Measurements from ENCODE around the gene RAF1.
"Not testable (repeated sequence)": the region's sequence is repeated elsewhere in the genome, so short reads cannot be mapped to it uniquely, and the experiment has no call there.

The RAF1 gene

GRCh38 chr3:12675115-12675810, 11.3 kb upstream of the RAF1 start:
- intact Hi-C loops (cut with DNase I; ENCODE audit: low total_unique reads), result no loop called here
- no peak overlapping the region for H3K27ac ChIP-seq
- no peaks in the 10 kb centered on the region for H3K9me3 ChIP-seq
- H3K36me3 ChIP-seq, result no peaks in the 10 kb centered on the region
- H3K4me1 ChIP-seq, result no peaks in the 10 kb centered on the region
- no peaks in the 10 kb centered on the region for H3K27me3 ChIP-seq
- no peak overlapping the region for H3K4me3 ChIP-seq
- DNase-seq, result no peak
- TF ChIP-seq CTCF (IDR thresholded peaks at IDR 0.05), result no peak

- H3K9me3 ChIP-seq; intact Hi-C loops (cut with DNase I; ENCODE audit: low total_unique reads); H3K4me3 ChIP-seq; H3K27ac ChIP-seq; H3K4me1 ChIP-seq; DNase-seq; H3K27me3 ChIP-seq; H3K36me3 ChIP-seq: not testable (repeated sequence)
These were observed 10.2 kb upstream of the RAF1 start for GRCh38 chr3:12673956-12674736.

- no peaks in the 10 kb centered on the region for H3K27me3 ChIP-seq
- H3K4me3 ChIP-seq, result no peak overlapping the region
- no peaks in the 10 kb centered on the region for H3K9me3 ChIP-seq
- TF ChIP-seq CTCF (IDR thresholded peaks at IDR 0.05), result no peak
- no peaks in the 10 kb centered on the region for H3K4me1 ChIP-seq
- intact Hi-C loops (cut with DNase I; ENCODE audit: low total_unique reads), result no loop called here
- no peak for DNase-seq
- no peak overlapping the region for H3K27ac ChIP-seq
- H3K36me3 ChIP-seq, result no peaks in the 10 kb centered on the region
These were observed 7.2 kb upstream of the RAF1 start for GRCh38 chr3:12671120-12671450.

- no peaks in the 10 kb centered on the region for H3K4me1 ChIP-seq
- H3K27me3 ChIP-seq, result no peaks in the 10 kb centered on the region
- H3K9me3 ChIP-seq, result no peaks in the 10 kb centered on the region
- H3K36me3 ChIP-seq, result no peaks in the 10 kb centered on the region
- H3K27ac ChIP-seq, result no peak overlapping the region
- peak in 1 of 2 donors; percentile 38 for DNase-seq
- intact Hi-C loops (cut with DNase I; ENCODE audit: low total_unique reads), result no loop called here
- H3K4me3 ChIP-seq, result no peak overlapping the region
- TF ChIP-seq CTCF (IDR thresholded peaks at IDR 0.05), result no peak
These were observed 6.6 kb upstream of the RAF1 start for GRCh38 chr3:12670365-12671119.

- intact Hi-C loops (cut with DNase I; ENCODE audit: low total_unique reads), result loop anchor here (1.0 kb wide), 1 partner anchor 31 kb away; no protein-coding TSS in a partner anchor
- H3K9me3 ChIP-seq, result no peaks in the 10 kb centered on the region
- peaks cover 0 to 41% (median 30%) of the 10 kb centered on the region in 4 donors for H3K4me1 ChIP-seq
These were observed 449 bp downstream of the RAF1 start for GRCh38 chr3:12663401-12663935.

More at GRCh38 chr3:12663401-12663935, 449 bp downstream of the RAF1 start:
- H3K27me3 ChIP-seq, result no peaks in the 10 kb centered on the region
- no peak for TF ChIP-seq CTCF (IDR thresholded peaks at IDR 0.05)
- peak overlapping the region; percentile 92 to 99 for H3K4me3 ChIP-seq
- peak; percentile 75 to 78 for DNase-seq
- H3K36me3 ChIP-seq, result no peaks in the 10 kb centered on the region
- H3K27ac ChIP-seq, result peak overlapping the region; percentile 99 to 100

Data from tibial artery (tissue), 4 donors.